GM12878 (cell line): ENCODE results near the gene LINGO1. TPM values are rescaled to one million over a fixed set of nuclear protein-coding genes. Genes with fewer than 3 reads are reported as not detected.

ENCODE experiments used
- ATAC-seq: fragments of 200-7000 bp; cut with Tn5 transposase; 3 replicates; pipeline ENCODE4 v1.9.1; 2020; ENCODE audit warnings: mild to moderate bottlenecking, moderate library complexity
- BruUV-seq: library from RNA; stranded (reverse); fragments of 400-500 nt; replicated peaks from 2 replicates; lab custom pipeline; 2021; lab: Mats Ljungman, UMichigan
- CTCF ChIA-PET: fragments of 300-600 bp; sonication (Branson Sonifier 250); formaldehyde crosslinking; extraction: SDS; loops from one replicate; lab custom pipeline; 2021; ENCODE audit warnings: inconsistent platforms; lab: Yijun Ruan, JAX
- POLR2A ChIA-PET: fragments of 350-600 bp; formaldehyde crosslinking; extraction: SDS; loops from one replicate; lab custom pipeline; 2021; ENCODE audit warnings: inconsistent platforms; lab: Charles Lee
- RAD21 ChIA-PET: fragments of 300-600 bp; sonication (Branson Sonifier 250); formaldehyde crosslinking; loops from one replicate; lab custom pipeline; 2023; ENCODE audit warnings: antibody characterized with exemption; ENCODE audit not compliant: unreplicated experiment; lab: Charles Lee
- SMC1A ChIA-PET: fragments of 300-600 bp; sonication (Branson Sonifier 250); formaldehyde crosslinking; loops from one replicate; lab custom pipeline; 2023; ENCODE audit not compliant: unreplicated experiment, uncharacterized antibody; lab: Charles Lee
- DNase-seq: peaks from one replicate; pipeline ENCODE4 v3.0.0-alpha.2; 2011; ENCODE audit warnings: low read depth, low spot score
- FAIRE-seq: peaks from 3 replicates; lab custom pipeline; 2011; peaks lifted over from hg19 to GRCh38; lab: Jason Lieb, UNC
- H2AFZ ChIP-seq: 2 replicates; pipeline ENCODE4 v1.6.0; 2011; ENCODE audit warnings: low read depth, low read length, control low read depth; ENCODE audit not compliant: control insufficient read depth
- H3K27ac ChIP-seq: 2 replicates; pipeline ENCODE4 v1.5.1; 2011; ENCODE audit warnings: control low read depth; ENCODE audit not compliant: control insufficient read depth, insufficient read depth
- H3K27me3 ChIP-seq, 2 experiments: replicated peaks in 1 of 2; 2 replicates each; pipeline versions ENCODE4 v1.6.0 to v1.6.1; 2011; ENCODE audit warnings: low read length in 1 of 2; ENCODE audit not compliant: control insufficient read depth in 2 of 2, insufficient read depth in 2 of 2
- H3K36me3 ChIP-seq, 2 experiments: 2 replicates each; pipeline ENCODE4 v1.5.1; 2011; ENCODE audit warnings: low read length in 1 of 2; ENCODE audit not compliant: control insufficient read depth in 2 of 2, insufficient read depth in 2 of 2
- H3K4me1 ChIP-seq: 2 replicates; pipeline ENCODE4 v1.6.1; 2011; ENCODE audit warnings: mild to moderate bottlenecking, low read length, moderate library complexity, mixed read lengths; ENCODE audit not compliant: control insufficient read depth, insufficient read depth
- H3K4me2 ChIP-seq: 2 replicates; pipeline ENCODE4 v1.6.0; 2011; ENCODE audit warnings: control low read depth; ENCODE audit not compliant: control insufficient read depth, insufficient read depth
- H3K4me3 ChIP-seq: fragments of 200-600 bp; sonication (generic); 2 replicates; pipeline ENCODE4 v1.5.1; 2016
- H3K79me2 ChIP-seq: 2 replicates; pipeline ENCODE4 v1.6.0; 2011; ENCODE audit warnings: low read length; ENCODE audit not compliant: control insufficient read depth, insufficient read depth
- H3K9ac ChIP-seq: 2 replicates; pipeline ENCODE4 v1.8.0; 2011; ENCODE audit warnings: low read length, control low read depth, mixed read lengths; ENCODE audit not compliant: control insufficient read depth, insufficient read depth
- H3K9me3 ChIP-seq: replicated peaks from 3 replicates; pipeline ENCODE4 v1.5.1; 2011; ENCODE audit warnings: mild to moderate bottlenecking, low read length; ENCODE audit not compliant: control insufficient read depth, insufficient read depth
- H4K20me1 ChIP-seq: 2 replicates; pipeline ENCODE4 v1.6.0; 2011; ENCODE audit not compliant: control insufficient read depth, insufficient read depth
- BACH1 ChIP-seq: fragments of 450-650 bp; IDR thresholded peaks from 2 replicates; pipeline ENCODE4 v1.6.1; 2017; ENCODE audit warnings: mild to moderate bottlenecking, borderline replicate concordance
- CEBPB ChIP-seq, 2 experiments: fragments of 150-350 bp in 1 of 2; IDR thresholded peaks; 2 replicates each; pipeline ENCODE4 v1.6.1; 2012 to 2014; ENCODE audit warnings: low read depth in 2 of 2, low read length in 2 of 2, borderline replicate concordance in 1 of 2, inconsistent platforms in 1 of 2
- E4F1 ChIP-seq: fragments of 450-650 bp; IDR thresholded peaks from 2 replicates; pipeline ENCODE4 v1.6.1; 2018; ENCODE audit warnings: borderline replicate concordance, mild to moderate bottlenecking; ENCODE audit not compliant: partially characterized antibody
- EGR1 ChIP-seq, 2 experiments: IDR thresholded peaks; 1 replicate in 1 of 2; 2 replicates in 1 of 2; pipeline ENCODE4 v1.6.1; 2011 to 2012; ENCODE audit warnings: low read depth in 2 of 2, low read length in 2 of 2, borderline replicate concordance in 1 of 2, mild to moderate bottlenecking in 1 of 2, moderate library complexity in 1 of 2
- GATAD2B ChIP-seq: fragments of 450-650 bp; conservative IDR thresholded peaks from 2 replicates; pipeline ENCODE4 v1.6.1; 2017; ENCODE audit warnings: low read depth, mild to moderate bottlenecking, moderate library complexity
- HCFC1 ChIP-seq: fragments of 150-350 bp; IDR thresholded peaks from 2 replicates; pipeline ENCODE4 v1.6.1; 2014; ENCODE audit warnings: low read length
- NBN ChIP-seq: fragments of 450-650 bp; IDR thresholded peaks from 2 replicates; pipeline ENCODE4 v1.6.1; 2016
- NFYA ChIP-seq: IDR thresholded peaks from 2 replicates; pipeline ENCODE4 v1.6.1; 2011; ENCODE audit warnings: low read depth, mild to moderate bottlenecking, low read length, improper control_type of control experiment, borderline replicate concordance
- NR2C1 ChIP-seq: fragments of 450-650 bp; IDR thresholded peaks from 2 replicates; pipeline ENCODE4 v1.6.1; 2017; ENCODE audit warnings: antibody characterized with exemption, mild to moderate bottlenecking, moderate library complexity
- PBX3 ChIP-seq: IDR thresholded peaks from 2 replicates; pipeline ENCODE4 v1.6.1; 2011; ENCODE audit warnings: mild to moderate bottlenecking, low read depth, low read length, moderate library complexity; ENCODE audit not compliant: insufficient replicate concordance
- POLR2AphosphoS2 ChIP-seq: IDR thresholded peaks from 2 replicates; pipeline ENCODE4 v1.6.1; 2011; ENCODE audit warnings: low read depth, mild to moderate bottlenecking, low read length, improper control_type of control experiment, moderate library complexity
- RUNX3 ChIP-seq: IDR thresholded peaks from 2 replicates; pipeline ENCODE4 v1.6.1; 2012; ENCODE audit warnings: low read length, inconsistent platforms
- TCF7 ChIP-seq: IDR thresholded peaks from 2 replicates; pipeline ENCODE4 v1.6.1; 2014; ENCODE audit warnings: antibody characterized with exemption, borderline replicate concordance
- ZBTB11 ChIP-seq: fragments of 450-650 bp; formaldehyde crosslinking; IDR thresholded peaks from 2 replicates; pipeline ENCODE4 v1.5.0; 2022; ENCODE audit warnings: mild to moderate bottlenecking, missing genetic modification characterization
- ZNF384 ChIP-seq: IDR thresholded peaks from 2 replicates; pipeline ENCODE4 v1.6.1; 2012; ENCODE audit warnings: low read depth, mild to moderate bottlenecking, low read length, improper control_type of control experiment, borderline replicate concordance
- WGBS: methylation state at CpG from one replicate; pipeline ENCODE4 v1.1.6; 2016; ENCODE audit warnings: low lambda C conversion rate; ENCODE audit not compliant: insufficient replicate concordance, insufficient coverage; ENCODE audit errors: missing lambda C conversion rate; 5-methylcytosine and 5-hydroxymethylcytosine counted together
- in situ Hi-C: fragments of 300-500 bp; cut with MboI; formaldehyde crosslinking; loops from 9 replicates; pipeline ENCODE4 v1.14.3; 2018; ENCODE audit warnings: mixed read lengths
- intact Hi-C: fragments of 100-400 bp; cut with micrococcal nuclease; formaldehyde crosslinking; loops from one replicate; pipeline ENCODE4 v1.14.2; 2022; ENCODE audit not compliant: unreplicated experiment
- polyA plus RNA-seq, 11 experiments: library from polyadenylated mRNA; depleted of rRNA in 4 of 11; unstranded in 6 of 11; stranded (reverse) in 5 of 11; fragments of >200 nt; fragmentation: Nextera tagmentation in 4 of 11; fragmentation: Illumina TruSeq in 1 of 11; extraction: Ambion mirVana in 4 of 11; extraction: Trizol in 1 of 11; gene quantifications; 1 replicate in 1 of 11; 2 replicates in 10 of 11; pipeline versions ENCODE4 v1.2.1 to v1.2.3, GENCODE V29; 2011 to 2016; ENCODE audit warnings: inconsistent platforms in 2 of 11, missing spikeins in 2 of 11, low read depth in 1 of 11
- total RNA-seq, 4 experiments: library from RNA; depleted of rRNA in 3 of 4; stranded (reverse); fragments of >200 nt in 3 of 4; fragmentation: Illumina TruSeq in 1 of 4; extraction: Trizol in 1 of 4; gene quantifications; 2 replicates each; pipeline versions ENCODE4 v1.2.1 to v1.2.3, GENCODE V29; 2013 to 2021
- TF ChIP-seq, protein P1 (sequence below), 3 experiments: IDR thresholded peaks in 2 of 3; conservative IDR thresholded peaks in 1 of 3; 2 replicates each; pipeline ENCODE4 v1.5.1; 2011; ENCODE audit warnings: low read depth in 3 of 3, low read length in 3 of 3, mild to moderate bottlenecking in 3 of 3, control low read depth in 2 of 3, moderate library complexity in 2 of 3, inconsistent platforms in 1 of 3, mixed read lengths in 1 of 3; ENCODE audit not compliant: control insufficient read depth in 2 of 3, insufficient read depth in 1 of 3; ENCODE audit errors: extremely low read depth in 1 of 3

LINGO1 gene
- total and polyA plus RNA-seq, 10 of the 15 experiments (the other 5 are each of a cell fraction or from before 2014, with no cell fraction given), result 0.04 to 3.9 (median 0.17) TPM; not detected in 6

GRCh38 chr15:77625376-77625775, 7.3 kb downstream of the LINGO1 start:
- Histone ChIP-seq H3K4me2 (no peak overlapping the region), H3K9ac (no peak overlapping the region), H3K36me3 (no peaks in the 10 kb centered on the region), H3K79me2 (no peaks in the 10 kb centered on the region), H3K27me3 (peaks cover 0 to 4% of the 10 kb centered on the region in 2 experiments), H2AFZ (no peak overlapping the region), H3K27ac (no peak overlapping the region), H3K4me3 (no peak overlapping the region), H3K9me3 (no peaks in the 10 kb centered on the region), H4K20me1 (no peaks in the 10 kb centered on the region), H3K4me1 (no peaks in the 10 kb centered on the region)
- FAIRE-seq (no peak), DNase-seq (no peak), ATAC-seq (no peak)
- ChIA-PET RAD21 (no interaction called here), CTCF (no interaction called here), SMC1A (no interaction called here), POLR2A (no interaction called here)
- WGBS, result 48% methylated on average over 3 of the region's 3 CpGs
- BruUV-seq, result no TSS peak
- intact Hi-C loops (no loop called here), in situ Hi-C loops (loop anchor here (25.0 kb wide), 1 partner anchor 187 kb away; no protein-coding TSS in a partner anchor)
- TF ChIP-seq E4F1 (no peak), EGR1 (IDR thresholded peaks at IDR 0.05; ENCODE audit: borderline replicate concordance in 1 of 2, low read depth in 2 of 2, low read length in 2 of 2) (no peak), ZBTB11 (CRISPR knock-in tag) (no peak), NR2C1 (no peak), POLR2AphosphoS2 (no peak), NBN (no peak), ZNF384 (no peak), RUNX3 (no peak), NFYA (no peak), TCF7 (no peak), CEBPB (IDR thresholded peaks at IDR 0.05; ENCODE audit: borderline replicate concordance in 1 of 2, low read depth in 2 of 2, low read length in 2 of 2) (no peak), GATAD2B (no peak), HCFC1 (no peak), PBX3 (no peak), BACH1 (no peak)
- TF ChIP-seq, protein P1, sequence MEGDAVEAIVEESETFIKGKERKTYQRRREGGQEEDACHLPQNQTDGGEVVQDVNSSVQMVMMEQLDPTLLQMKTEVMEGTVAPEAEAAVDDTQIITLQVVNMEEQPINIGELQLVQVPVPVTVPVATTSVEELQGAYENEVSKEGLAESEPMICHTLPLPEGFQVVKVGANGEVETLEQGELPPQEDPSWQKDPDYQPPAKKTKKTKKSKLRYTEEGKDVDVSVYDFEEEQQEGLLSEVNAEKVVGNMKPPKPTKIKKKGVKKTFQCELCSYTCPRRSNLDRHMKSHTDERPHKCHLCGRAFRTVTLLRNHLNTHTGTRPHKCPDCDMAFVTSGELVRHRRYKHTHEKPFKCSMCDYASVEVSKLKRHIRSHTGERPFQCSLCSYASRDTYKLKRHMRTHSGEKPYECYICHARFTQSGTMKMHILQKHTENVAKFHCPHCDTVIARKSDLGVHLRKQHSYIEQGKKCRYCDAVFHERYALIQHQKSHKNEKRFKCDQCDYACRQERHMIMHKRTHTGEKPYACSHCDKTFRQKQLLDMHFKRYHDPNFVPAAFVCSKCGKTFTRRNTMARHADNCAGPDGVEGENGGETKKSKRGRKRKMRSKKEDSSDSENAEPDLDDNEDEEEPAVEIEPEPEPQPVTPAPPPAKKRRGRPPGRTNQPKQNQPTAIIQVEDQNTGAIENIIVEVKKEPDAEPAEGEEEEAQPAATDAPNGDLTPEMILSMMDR (IDR thresholded peaks at IDR 0.05 in 2 of 3, conservative IDR thresholded peaks at IDR 0.05 in 1 of 3; ENCODE audit: control insufficient read depth in 2 of 3, extremely low read depth in 1 of 3, insufficient read depth in 1 of 3, low read depth in 3 of 3, low read length in 3 of 3), result no peak
